ENCODE measurements around the gene LGALS9C.
"Not testable (repeated sequence)": the region's sequence is repeated elsewhere in the genome, so short reads cannot be mapped to it uniquely, and the experiment has no call there.

LGALS9C gene

DNA sequence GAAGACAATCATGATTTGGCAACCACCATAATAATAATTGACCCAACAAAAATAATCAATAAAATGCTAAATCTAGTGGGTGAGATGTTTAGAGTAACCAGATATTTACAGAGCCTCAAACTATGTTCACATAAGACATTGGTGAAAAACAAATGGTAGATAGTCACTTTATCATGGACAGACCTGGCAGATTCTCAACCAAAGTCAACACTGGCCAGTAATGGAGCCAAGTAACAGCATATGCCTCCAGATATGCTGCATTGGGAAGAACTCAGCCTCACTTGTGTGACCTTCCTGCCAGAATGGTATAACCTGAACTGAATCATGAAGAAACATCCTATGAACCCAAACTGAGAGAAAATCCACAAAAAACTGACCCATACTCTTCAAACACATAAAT is 53.8 kb downstream of the LGALS9C start:
- DNase-seq (ENCODE audit: low spot score) = not testable (repeated sequence)

DNA sequence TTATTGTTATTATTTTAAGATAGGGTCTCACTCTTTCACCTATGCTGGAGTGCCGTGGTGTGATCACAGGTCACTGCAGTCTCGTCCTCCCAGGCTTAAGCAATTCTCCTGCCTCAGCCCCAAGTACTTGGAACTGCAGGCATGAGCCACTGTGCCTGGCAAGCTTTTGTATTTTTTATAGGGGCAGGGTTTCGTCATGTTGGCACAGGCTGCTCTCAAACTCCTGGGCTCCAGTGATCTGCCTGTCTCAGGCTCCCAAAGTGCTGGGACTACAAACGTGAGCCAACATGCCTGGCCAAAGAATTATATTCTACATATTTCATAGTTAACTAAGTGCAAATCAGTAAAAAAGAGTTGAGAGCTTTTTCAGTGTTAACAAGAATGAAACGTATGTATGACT is 65.6 kb downstream of the LGALS9C start:
- DNase-seq (ENCODE audit: low spot score) = not testable (repeated sequence)

DNA sequence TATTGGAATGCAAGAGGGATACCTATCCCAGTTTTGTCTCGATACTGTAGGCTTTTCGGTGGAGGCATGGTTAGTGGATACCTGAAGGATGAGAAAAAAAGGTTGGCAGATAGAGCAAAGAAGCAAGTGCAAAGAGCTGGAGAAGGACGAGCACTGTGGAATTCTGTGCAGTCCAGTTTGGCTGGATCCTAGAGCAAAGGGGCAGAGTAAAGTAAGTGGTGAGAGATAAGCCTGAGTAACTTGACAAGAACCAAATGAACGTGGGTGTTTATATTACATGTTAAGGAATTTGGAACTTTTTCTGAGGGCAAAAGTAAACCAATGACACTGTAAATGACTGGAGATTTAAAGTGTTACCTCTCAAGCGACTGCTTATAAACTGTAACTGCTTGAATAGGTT is 66.3 kb downstream of the LGALS9C start:
- not testable (repeated sequence) for DNase-seq (ENCODE audit: low spot score)

All from COLO829 (cell line).